ENCODE results near the gene PKIG.

DNA sequence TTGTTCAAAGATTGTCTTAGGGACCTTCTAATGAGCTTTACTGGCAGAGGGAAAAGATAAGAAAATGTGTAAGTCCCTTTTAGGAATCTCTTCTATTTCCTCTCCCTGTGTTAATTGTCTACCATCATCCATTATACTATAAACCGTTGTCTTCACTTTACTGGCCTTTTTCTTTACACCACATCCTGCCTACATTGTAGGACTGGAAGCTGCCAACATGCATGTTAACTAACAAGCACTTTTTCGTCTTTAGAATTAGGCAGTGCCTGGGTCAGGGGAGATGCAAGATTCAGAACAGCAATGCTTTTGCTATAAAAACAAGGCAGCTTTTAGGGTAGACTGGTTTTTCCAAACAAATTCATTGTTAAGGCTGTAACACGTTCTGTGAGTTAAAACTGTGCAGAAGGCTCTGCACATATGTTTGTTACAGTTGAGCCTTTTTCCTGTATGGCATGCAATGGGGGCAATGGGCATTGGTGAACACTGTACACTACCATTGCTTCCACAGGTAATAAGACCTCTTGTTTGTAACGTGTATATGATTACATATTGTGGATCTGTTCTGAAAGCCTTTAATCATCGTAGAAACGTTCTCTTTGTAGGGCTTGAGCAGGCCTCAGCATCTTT, 10.9 kb upstream of the PKIG start:
- TF ChIP-seq EZH2 (IDR thresholded peaks at IDR 0.05) (no peak), POLR2AphosphoS5 (IDR thresholded peaks at IDR 0.05; ENCODE audit: borderline replicate concordance, low read depth, low read length) (no peak), FOXP2 (optimal IDR thresholded peaks at IDR 0.05; ENCODE audit: control extremely low read depth, extremely low read length, insufficient read depth) (no peak)
